ENCODE data around the gene LY6G6F. TPM values are rescaled to one million over a fixed set of nuclear protein-coding genes. Genes with fewer than 3 reads are reported as not detected.

Gene LY6G6F
- total RNA-seq, 1 experiment from 2014 or later, result not detected

DNA sequence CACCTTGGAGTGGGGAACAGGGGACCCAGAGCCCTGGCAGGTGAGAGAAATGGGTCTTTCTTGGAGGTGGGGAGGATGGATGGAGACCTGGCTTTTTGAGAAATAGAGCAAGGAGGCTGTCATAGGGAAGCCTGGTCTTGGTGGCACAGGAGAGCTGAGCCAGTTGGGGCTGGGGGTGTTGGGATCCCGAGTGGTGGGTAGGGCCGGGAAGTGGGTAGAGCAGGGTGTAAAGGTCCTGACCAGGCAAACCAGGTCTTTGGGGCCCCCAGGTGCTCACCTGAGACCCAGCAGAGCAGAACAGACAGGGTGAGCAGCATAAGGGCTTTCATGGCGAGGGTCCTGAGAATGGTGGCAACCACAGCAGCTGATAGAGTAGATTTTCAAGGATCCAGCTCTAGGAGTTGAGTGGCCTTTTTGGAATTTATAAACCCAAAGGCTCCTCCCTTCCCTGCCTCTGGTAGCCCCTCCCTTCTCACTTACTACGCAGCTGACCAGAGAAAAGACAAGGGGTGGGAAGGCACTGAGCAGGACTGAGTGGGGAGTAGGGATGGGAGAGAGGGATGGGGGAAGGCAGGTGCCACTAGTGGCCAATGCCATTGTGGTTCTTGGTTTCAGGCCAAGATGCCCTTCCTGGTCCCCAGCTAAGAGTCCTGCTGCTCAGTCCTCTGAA is 14.8 kb downstream of the LY6G6F start, which contains the start of gene LY6G6C:
Gene LY6G6C, minus strand, starts transcription at position 396 of the 670 bp plus-strand sequence. Its CDS starts 67 bp downstream, at position 329.
- H3K9me3 Mint-ChIP-seq (ENCODE audit: unreplicated experiment), result no peaks in the 10 kb centered on the region
- no peak for DNase-seq (ENCODE audit: unreplicated experiment)
- H3K4me3 Mint-ChIP-seq (ENCODE audit: unreplicated experiment), result no peak within 1 kb of the TSS
- peaks cover 11% of the 10 kb centered on the region for H3K4me1 Mint-ChIP-seq (ENCODE audit: insufficient read depth, unreplicated experiment)
- ChIA-PET CTCF (no interaction called here), POLR2A (interaction anchor here (1.0 to 1.6 kb wide), 4 partner anchors 15 to 141 kb away, joined by 3 to 6 read pairs (median 4); partner anchors contain the start of genes ABHD16A, CLIC1, MSH5 and NEU1)
- intact Hi-C loops (cut with micrococcal nuclease), result no loop called here
- no peaks in the 10 kb centered on the region for H3K36me3 Mint-ChIP-seq (ENCODE audit: insufficient read depth, unreplicated experiment)
- no TSS peak for BruUV-seq (replicated peaks)
- TF ChIP-seq, protein P1, sequence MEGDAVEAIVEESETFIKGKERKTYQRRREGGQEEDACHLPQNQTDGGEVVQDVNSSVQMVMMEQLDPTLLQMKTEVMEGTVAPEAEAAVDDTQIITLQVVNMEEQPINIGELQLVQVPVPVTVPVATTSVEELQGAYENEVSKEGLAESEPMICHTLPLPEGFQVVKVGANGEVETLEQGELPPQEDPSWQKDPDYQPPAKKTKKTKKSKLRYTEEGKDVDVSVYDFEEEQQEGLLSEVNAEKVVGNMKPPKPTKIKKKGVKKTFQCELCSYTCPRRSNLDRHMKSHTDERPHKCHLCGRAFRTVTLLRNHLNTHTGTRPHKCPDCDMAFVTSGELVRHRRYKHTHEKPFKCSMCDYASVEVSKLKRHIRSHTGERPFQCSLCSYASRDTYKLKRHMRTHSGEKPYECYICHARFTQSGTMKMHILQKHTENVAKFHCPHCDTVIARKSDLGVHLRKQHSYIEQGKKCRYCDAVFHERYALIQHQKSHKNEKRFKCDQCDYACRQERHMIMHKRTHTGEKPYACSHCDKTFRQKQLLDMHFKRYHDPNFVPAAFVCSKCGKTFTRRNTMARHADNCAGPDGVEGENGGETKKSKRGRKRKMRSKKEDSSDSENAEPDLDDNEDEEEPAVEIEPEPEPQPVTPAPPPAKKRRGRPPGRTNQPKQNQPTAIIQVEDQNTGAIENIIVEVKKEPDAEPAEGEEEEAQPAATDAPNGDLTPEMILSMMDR (IDR thresholded peaks at IDR 0.05; ENCODE audit: unreplicated experiment), result no peak
- no peaks in the 10 kb centered on the region for H3K27me3 Mint-ChIP-seq (ENCODE audit: insufficient read depth, unreplicated experiment)
- H3K27ac Mint-ChIP-seq (ENCODE audit: low read depth, unreplicated experiment), result no peak within 1 kb of the TSS

DNA sequence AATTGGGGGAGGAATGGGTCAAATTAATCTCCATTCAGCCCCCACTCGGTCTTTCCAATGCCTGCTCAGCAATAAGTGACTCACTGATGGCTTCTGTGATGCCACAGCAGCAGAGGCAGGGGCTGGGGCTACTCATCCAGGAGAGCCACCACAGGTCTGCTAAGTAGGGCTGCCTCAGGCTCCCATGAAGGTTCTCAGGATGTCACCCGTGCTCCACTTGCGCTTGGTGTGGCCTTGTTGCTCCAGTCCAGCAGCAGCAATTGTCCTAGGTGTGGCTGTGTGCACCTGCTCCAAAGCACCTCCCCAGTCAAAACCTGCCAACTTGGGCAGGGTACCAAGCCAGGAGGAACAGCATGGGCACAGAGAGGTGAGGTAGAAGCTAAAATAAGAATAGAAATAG is 15.5 kb downstream of the LY6G6F start:
- TF ChIP-seq, protein P1 (IDR thresholded peaks at IDR 0.05; ENCODE audit: unreplicated experiment), result no peak
- Mint-ChIP-seq H3K36me3 (ENCODE audit: insufficient read depth, unreplicated experiment) (no peaks in the 10 kb centered on the region), H3K4me3 (ENCODE audit: unreplicated experiment) (no peak overlapping the region), H3K27me3 (ENCODE audit: insufficient read depth, unreplicated experiment) (no peaks in the 10 kb centered on the region), H3K4me1 (ENCODE audit: insufficient read depth, unreplicated experiment) (peaks cover 11% of the 10 kb centered on the region), H3K9me3 (ENCODE audit: unreplicated experiment) (no peaks in the 10 kb centered on the region), H3K27ac (ENCODE audit: low read depth, unreplicated experiment) (no peak overlapping the region)
- ChIA-PET POLR2A (interaction anchor here (0.6 to 1.6 kb wide), 4 partner anchors 14 to 105 kb away, joined by 3 to 5 read pairs (median 4); partner anchors contain the start of genes ABHD16A, CLIC1 and HSPA1B), CTCF (interaction anchor here (0.7 kb wide), 2 partner anchors 10 to 316 kb away, joined by 3 to 4 read pairs; partner anchors contain the start of gene CYP21A2)
- BruUV-seq (replicated peaks), result no TSS peak
- no peak for DNase-seq (ENCODE audit: unreplicated experiment)
- intact Hi-C loops (cut with micrococcal nuclease), result no loop called here

DNA sequence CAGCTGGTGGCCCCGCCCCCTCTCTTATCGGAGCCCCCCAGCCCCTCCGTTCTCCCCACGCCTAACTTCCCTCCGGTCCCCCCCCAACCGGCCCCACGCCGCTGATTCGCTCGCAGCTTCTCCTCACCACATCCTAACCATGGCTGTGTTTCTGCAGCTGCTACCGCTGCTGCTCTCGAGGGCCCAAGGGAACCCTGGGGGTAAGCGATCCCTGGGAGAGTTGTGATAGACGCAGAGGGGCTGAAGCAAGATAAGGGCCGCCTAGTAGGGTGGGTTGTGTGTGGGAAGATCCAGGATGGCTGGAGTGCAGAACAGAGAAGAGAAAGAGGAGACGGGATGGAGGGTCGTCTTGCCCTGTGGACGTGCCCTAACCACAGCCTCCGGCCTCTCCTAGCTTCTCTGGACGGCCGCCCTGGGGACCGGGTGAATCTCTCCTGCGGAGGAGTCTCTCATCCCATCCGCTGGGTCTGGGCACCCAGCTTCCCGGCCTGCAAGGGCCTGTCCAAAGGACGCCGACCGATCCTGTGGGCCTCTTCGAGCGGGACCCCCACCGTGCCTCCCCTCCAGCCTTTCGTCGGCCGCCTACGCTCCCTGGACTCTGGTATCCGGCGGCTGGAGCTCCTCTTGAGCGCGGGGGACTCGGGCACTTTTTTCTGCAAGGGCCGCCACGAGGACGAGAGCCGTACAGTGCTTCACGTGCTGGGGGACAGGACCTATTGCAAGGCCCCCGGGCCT is 16.7 kb downstream of the LY6G6F start, which contains the start of gene MPIG6B:
Gene MPIG6B, plus strand, starts transcription at position 129 of the 735 bp plus-strand sequence. Its CDS starts 11 bp downstream, at position 140.
- ChIA-PET CTCF (interaction anchor here (0.6 to 1.1 kb wide), 3 partner anchors 46 to 414 kb away, joined by 3 read pairs; no protein-coding TSS in a partner anchor), POLR2A (interaction anchor here (1.3 kb wide), 1 partner anchor 104 kb away, joined by 5 read pairs; the partner anchor contains the start of gene HSPA1B)
- no peaks in the 10 kb centered on the region for H3K27me3 Mint-ChIP-seq (ENCODE audit: insufficient read depth, unreplicated experiment)
- no peak within 1 kb of the TSS for H3K4me3 Mint-ChIP-seq (ENCODE audit: unreplicated experiment)
- BruUV-seq (replicated peaks), result no TSS peak
- H3K4me1 Mint-ChIP-seq (ENCODE audit: insufficient read depth, unreplicated experiment), result peaks cover 5% of the 10 kb centered on the region
- intact Hi-C loops (cut with micrococcal nuclease), result no loop called here
- no peak for DNase-seq (ENCODE audit: unreplicated experiment)
- no peak within 1 kb of the TSS for H3K27ac Mint-ChIP-seq (ENCODE audit: low read depth, unreplicated experiment)
- TF ChIP-seq, protein P1 (IDR thresholded peaks at IDR 0.05; ENCODE audit: unreplicated experiment), result no peak
- H3K36me3 Mint-ChIP-seq (ENCODE audit: insufficient read depth, unreplicated experiment), result no peaks in the 10 kb centered on the region
- no peaks in the 10 kb centered on the region for H3K9me3 Mint-ChIP-seq (ENCODE audit: unreplicated experiment)
